Fibroblast of the aortic adventitia (primary cell): Measurements from ENCODE around the gene SRCIN1. TPM values are rescaled to one million over a fixed set of nuclear protein-coding genes. Genes with fewer than 3 reads are reported as not detected.

ENCODE experiments used
- DNase-seq: peaks from one replicate; pipeline ENCODE4 v3.0.0-alpha.2; 2010; ENCODE audit warnings: low read depth
- H3K4me3 ChIP-seq: 2 replicates; pipeline ENCODE4 v1.5.1; 2011; ENCODE audit warnings: low read depth, mild to moderate bottlenecking, control low read depth, low read length, moderate library complexity
- CTCF ChIP-seq: IDR thresholded peaks from 2 replicates; pipeline ENCODE4 v1.5.1; 2011; ENCODE audit warnings: mild to moderate bottlenecking, low read length, control low read depth, inconsistent platforms; ENCODE audit not compliant: insufficient read depth
- total RNA-seq: library from RNA; depleted of rRNA; stranded (reverse); fragments of >200 nt; gene quantifications from 2 replicates; pipeline ENCODE4 v1.2.3, GENCODE V29; 2012; ENCODE audit warnings: low replicate concordance

Gene SRCIN1
- total RNA-seq, 1 donor = not detected

GRCh38 chr17:38620551-38621277 is 15.0 kb upstream of the SRCIN1 start:
- no peak overlapping the region for H3K4me3 ChIP-seq
- DNase-seq = no peak
- no peak for TF ChIP-seq CTCF

GRCh38 chr17:38619937-38620550 is 14.3 kb upstream of the SRCIN1 start:
- TF ChIP-seq CTCF = no peak
- no peak overlapping the region for H3K4me3 ChIP-seq
- DNase-seq = no peak

GRCh38 chr17:38619451-38619795 is 13.7 kb upstream of the SRCIN1 start:
- no peak for TF ChIP-seq CTCF
- H3K4me3 ChIP-seq = no peak overlapping the region
- no peak for DNase-seq

GRCh38 chr17:38617967-38618760 is 12.4 kb upstream of the SRCIN1 start:
- TF ChIP-seq CTCF = no peak
- no peak for DNase-seq
- no peak overlapping the region for H3K4me3 ChIP-seq

GRCh38 chr17:38617074-38617860 is 11.5 kb upstream of the SRCIN1 start:
- no peak for DNase-seq
- H3K4me3 ChIP-seq = no peak overlapping the region
- TF ChIP-seq CTCF = no peak

GRCh38 chr17:38616361-38616760 is 10.6 kb upstream of the SRCIN1 start:
- no peak overlapping the region for H3K4me3 ChIP-seq
- no peak for DNase-seq
- no peak for TF ChIP-seq CTCF
